Neural progenitor cell (in vitro differentiated cells): ENCODE data around the gene CBX8. TPM values are rescaled to one million over a fixed set of nuclear protein-coding genes. Genes with fewer than 3 reads are reported as not detected.
"Not testable (repeated sequence)": the region's sequence is repeated elsewhere in the genome, so short reads cannot be mapped to it uniquely, and the experiment has no call there.

Experiments
- DNase-seq: peaks from one replicate; pipeline ENCODE4 v3.0.0-alpha.2; 2016; ENCODE audit warnings: low spot score
- H2AFZ ChIP-seq: fragments of 200-600 bp; sonication (generic); replicated peaks from 2 replicates; pipeline ENCODE4 v1.6.1; 2016; ENCODE audit warnings: antibody characterized with exemption
- H3F3A ChIP-seq: fragments of 200-600 bp; sonication (generic); 2 replicates; pipeline ENCODE4 v1.6.1; 2016; ENCODE audit warnings: antibody characterized with exemption, low read depth
- H3K27ac ChIP-seq: fragments of 200-600 bp; sonication (generic); 2 replicates; pipeline ENCODE4 v1.5.1; 2016; ENCODE audit warnings: mild to moderate bottlenecking
- H3K27me3 ChIP-seq: fragments of 200-600 bp; sonication (generic); 2 replicates; pipeline ENCODE4 v1.6.1; 2016; ENCODE audit warnings: mild to moderate bottlenecking, moderate library complexity
- H3K36me3 ChIP-seq: fragments of 200-600 bp; sonication (generic); 2 replicates; pipeline ENCODE4 v1.5.1; 2016
- H3K4me1 ChIP-seq: fragments of 200-600 bp; sonication (generic); 2 replicates; pipeline ENCODE4 v1.6.1; 2016; ENCODE audit warnings: mixed run types
- H3K4me2 ChIP-seq: fragments of 200-600 bp; sonication (generic); 2 replicates; pipeline ENCODE4 v1.6.1; 2016
- H3K4me3 ChIP-seq: fragments of 200-600 bp; sonication (generic); 2 replicates; pipeline ENCODE4 v1.5.1; 2016
- H3K79me2 ChIP-seq: fragments of 200-600 bp; sonication (generic); 2 replicates; pipeline ENCODE4 v1.6.1; 2016; ENCODE audit warnings: low read depth
- H3K9ac ChIP-seq: fragments of 200-600 bp; sonication (generic); 2 replicates; pipeline ENCODE4 v1.6.1; 2016
- H3K9me3 ChIP-seq: fragments of 200-600 bp; sonication (generic); 2 replicates; pipeline ENCODE4 v1.5.1; 2016; ENCODE audit warnings: low read depth
- H4K20me1 ChIP-seq: fragments of 200-600 bp; sonication (generic); 2 replicates; pipeline ENCODE4 v1.6.1; 2016; ENCODE audit warnings: low read depth
- H3K27ac Mint-ChIP-seq: 3 replicates; pipeline ENCODE4 v1.8.0; 2021; ENCODE audit warnings: mixed read lengths
- H3K27me3 Mint-ChIP-seq: 2 replicates; pipeline ENCODE4 v1.8.0; 2022; ENCODE audit warnings: low read depth, mild to moderate bottlenecking, inconsistent platforms, moderate library complexity, mixed read lengths; ENCODE audit not compliant: insufficient read depth
- H3K36me3 Mint-ChIP-seq: 3 replicates; pipeline ENCODE4 v1.8.0; 2021; ENCODE audit warnings: mixed read lengths
- H3K4me1 Mint-ChIP-seq: 3 replicates; pipeline ENCODE4 v1.8.0; 2021; ENCODE audit warnings: mixed read lengths
- H3K4me3 Mint-ChIP-seq: 3 replicates; pipeline ENCODE4 v1.8.0; 2021; ENCODE audit warnings: mild to moderate bottlenecking, moderate library complexity, mixed read lengths
- H3K9me3 Mint-ChIP-seq: 3 replicates; pipeline ENCODE4 v1.8.0; 2020; ENCODE audit warnings: mixed read lengths
- CTCF ChIP-seq: fragments of 200-600 bp; sonication (generic); IDR thresholded peaks from 2 replicates; pipeline ENCODE4 v1.5.1; 2017; ENCODE audit warnings: antibody characterized with exemption, mild to moderate bottlenecking
- EZH2 ChIP-seq: fragments of 200-600 bp; sonication (generic); IDR thresholded peaks from 2 replicates; pipeline ENCODE4 v1.6.1; 2017; ENCODE audit warnings: antibody characterized with exemption, mild to moderate bottlenecking, moderate library complexity
- EZH2phosphoT487 ChIP-seq: fragments of 200-600 bp; sonication (generic); IDR thresholded peaks from 2 replicates; pipeline ENCODE4 v1.6.1; 2017; ENCODE audit warnings: antibody characterized with exemption
- total RNA-seq: library from RNA; depleted of rRNA; stranded (reverse); fragments of >200 nt; gene quantifications from 2 replicates; pipeline ENCODE4 v1.2.3, GENCODE V29; 2015; ENCODE audit warnings: low replicate concordance

The CBX8 gene
- total RNA-seq, 1 donor from 2014 or later: 2.8 TPM

- TF ChIP-seq CTCF (no peak), EZH2phosphoT487 (no peak), EZH2 (peak; percentile 48)
Measured at GRCh38 chr17:79776376-79777119, 20.3 kb downstream of the CBX8 start.

GRCh38 chr17:79775632-79776031 lies 21.2 kb downstream of the CBX8 start:
- Histone ChIP-seq H3K36me3 (no peaks in the 10 kb centered on the region), H3K79me2 (peaks cover 28% of the 10 kb centered on the region), H3K27me3 (peaks cover 2% of the 10 kb centered on the region), H3K4me1 (peaks cover 39% of the 10 kb centered on the region), H4K20me1 (peaks cover 20% of the 10 kb centered on the region), H3K4me2 (peak overlapping the region; percentile 77), H3F3A (peaks cover 20% of the 10 kb centered on the region), H3K9ac (no peak overlapping the region), H3K4me3 (peak overlapping the region; percentile 49), H2AFZ (no peak overlapping the region), H3K9me3 (no peaks in the 10 kb centered on the region), H3K27ac (no peak overlapping the region)
- H3K36me3 Mint-ChIP-seq: peaks cover 10% of the 10 kb centered on the region
- H3K27me3 Mint-ChIP-seq: peaks cover 9% of the 10 kb centered on the region
- no peak for TF ChIP-seq EZH2phosphoT487
- TF ChIP-seq CTCF: no peak
- no peak for TF ChIP-seq EZH2
- peak overlapping the region; percentile 46 for H3K4me3 Mint-ChIP-seq
- H3K4me1 Mint-ChIP-seq: peaks cover 50% of the 10 kb centered on the region
- DNase-seq: peak; percentile 40
- no peaks in the 10 kb centered on the region for H3K9me3 Mint-ChIP-seq
- H3K27ac Mint-ChIP-seq: no peak overlapping the region

More at GRCh38 chr17:79776376-79777119, 20.3 kb downstream of the CBX8 start:
- peaks cover 59% of the 10 kb centered on the region for H3K4me1 Mint-ChIP-seq
- H3K27ac Mint-ChIP-seq: peak overlapping the region; percentile 94
- peak overlapping the region; percentile 77 for H3K4me2 ChIP-seq
- H3K36me3 Mint-ChIP-seq: peaks cover 14% of the 10 kb centered on the region
- peaks cover 20% of the 10 kb centered on the region for H3F3A ChIP-seq
- H2AFZ ChIP-seq: peak overlapping the region; percentile 47
- H3K4me1 ChIP-seq: peaks cover 41% of the 10 kb centered on the region
- no peaks in the 10 kb centered on the region for H3K9me3 Mint-ChIP-seq
- peaks cover 2% of the 10 kb centered on the region for H3K27me3 ChIP-seq
- H3K27ac ChIP-seq: peak overlapping the region; percentile 46
- H3K79me2 ChIP-seq: peaks cover 38% of the 10 kb centered on the region
- H3K36me3 ChIP-seq: no peaks in the 10 kb centered on the region
- H3K27me3 Mint-ChIP-seq: peaks cover 15% of the 10 kb centered on the region
- peaks cover 30% of the 10 kb centered on the region for H4K20me1 ChIP-seq
- H3K4me3 Mint-ChIP-seq: peak overlapping the region; percentile 90
- no peak overlapping the region for H3K9ac ChIP-seq
- peak; percentile 62 for DNase-seq
- H3K4me3 ChIP-seq: peak overlapping the region; percentile 49
- H3K9me3 ChIP-seq: no peaks in the 10 kb centered on the region

- Mint-ChIP-seq H3K4me3 (no peak overlapping the region), H3K27ac (no peak overlapping the region)
- peaks cover 20% of the 10 kb centered on the region for H3F3A ChIP-seq
Measured at GRCh38 chr17:79774561-79774975, 22.3 kb downstream of the CBX8 start.

GRCh38 chr17:79772726-79773125 lies 24.2 kb downstream of the CBX8 start:
- not testable (repeated sequence) for H3K4me3 ChIP-seq, H3K36me3 ChIP-seq, DNase-seq, H4K20me1 ChIP-seq, H3K27me3 ChIP-seq, H3K27ac ChIP-seq, H3K36me3 Mint-ChIP-seq, H3K9me3 Mint-ChIP-seq, H3K9me3 ChIP-seq, H2AFZ ChIP-seq, H3K27me3 Mint-ChIP-seq, H3K79me2 ChIP-seq, H3K9ac ChIP-seq, H3K4me2 ChIP-seq, H3K27ac Mint-ChIP-seq
- Histone ChIP-seq H3K4me1 (peaks cover 24% of the 10 kb centered on the region), H3F3A (peaks cover 20% of the 10 kb centered on the region)
- Mint-ChIP-seq H3K4me3 (peak overlapping the region; percentile 22), H3K4me1 (peaks cover 32% of the 10 kb centered on the region)

More at GRCh38 chr17:79774561-79774975, 22.3 kb downstream of the CBX8 start:
- no peak overlapping the region for H3K4me3 ChIP-seq
- peaks cover 28% of the 10 kb centered on the region for H3K4me1 ChIP-seq
- no peaks in the 10 kb centered on the region for H3K36me3 ChIP-seq
- H3K27me3 Mint-ChIP-seq: peaks cover 6% of the 10 kb centered on the region
- no peaks in the 10 kb centered on the region for H3K36me3 Mint-ChIP-seq
- no peak overlapping the region for H3K4me2 ChIP-seq
- peaks cover 40% of the 10 kb centered on the region for H3K4me1 Mint-ChIP-seq
- no peak for DNase-seq
- peaks cover 2% of the 10 kb centered on the region for H3K27me3 ChIP-seq
- no peak overlapping the region for H2AFZ ChIP-seq
- TF ChIP-seq EZH2 (no peak), EZH2phosphoT487 (no peak), CTCF (no peak)
- H3K27ac ChIP-seq: no peak overlapping the region
- H3K9ac ChIP-seq: no peak overlapping the region
- peaks cover 18% of the 10 kb centered on the region for H3K79me2 ChIP-seq
- H3K9me3 ChIP-seq: no peaks in the 10 kb centered on the region
- H3K9me3 Mint-ChIP-seq: no peaks in the 10 kb centered on the region
- H4K20me1 ChIP-seq: peaks cover 10% of the 10 kb centered on the region
